ENCODE data around the gene PIK3R4.
A peak's percentile ranks its signal among the peaks of the same experiment; 100 is the strongest.

Gene PIK3R4

GRCh38 chr3:130687327-130687726 is 59.3 kb downstream of the PIK3R4 start:
- DNase-seq: no peak

- no peak for DNase-seq
These were observed 59.8 kb downstream of the PIK3R4 start for GRCh38 chr3:130686833-130687232.

GRCh38 chr3:130682131-130682530 is 64.5 kb downstream of the PIK3R4 start:
- no peak for DNase-seq

- no peak for DNase-seq
These were observed 67.4 kb downstream of the PIK3R4 start for GRCh38 chr3:130679218-130679617.

- DNase-seq: no peak
These were observed 69.3 kb downstream of the PIK3R4 start for GRCh38 chr3:130677343-130677742.

GRCh38 chr3:130671545-130672312 is 74.9 kb downstream of the PIK3R4 start:
- peak; percentile 42 for DNase-seq

- no peak for DNase-seq
These were observed 76.9 kb downstream of the PIK3R4 start for GRCh38 chr3:130669740-130670139.

GRCh38 chr3:130663092-130663491 is 83.5 kb downstream of the PIK3R4 start:
- DNase-seq: no peak

GRCh38 chr3:130662501-130662996 is 84.1 kb downstream of the PIK3R4 start:
- DNase-seq: no peak

- no peak for DNase-seq
These were observed 85.3 kb downstream of the PIK3R4 start for GRCh38 chr3:130661140-130661891.

GRCh38 chr3:130659911-130660310 is 86.7 kb downstream of the PIK3R4 start:
- DNase-seq: no peak

GRCh38 chr3:130658678-130659077 is 88.0 kb downstream of the PIK3R4 start:
- DNase-seq: no peak

- no peak for DNase-seq
These were observed 90.0 kb downstream of the PIK3R4 start for GRCh38 chr3:130656627-130657026.

GRCh38 chr3:130654921-130655320 is 91.7 kb downstream of the PIK3R4 start:
- DNase-seq: no peak

GRCh38 chr3:130654091-130654490 is 92.5 kb downstream of the PIK3R4 start:
- no peak for DNase-seq

- DNase-seq: no peak
These were observed 97.5 kb downstream of the PIK3R4 start for GRCh38 chr3:130649061-130649654.

GRCh38 chr3:130648293-130648692 is 98.3 kb downstream of the PIK3R4 start:
- DNase-seq: no peak

GRCh38 chr3:130645261-130645660 is 101.4 kb downstream of the PIK3R4 start:
- no peak for DNase-seq

- DNase-seq: no peak
These were observed 101.9 kb downstream of the PIK3R4 start for GRCh38 chr3:130644628-130645253.

- DNase-seq: no peak
These were observed 106.6 kb downstream of the PIK3R4 start for GRCh38 chr3:130640027-130640426.

- DNase-seq: no peak
These were observed 110.0 kb downstream of the PIK3R4 start for GRCh38 chr3:130636480-130637234.

GRCh38 chr3:130635978-130636377 is 110.7 kb downstream of the PIK3R4 start:
- DNase-seq: no peak
